Natural killer cell (primary cell): Measurements from ENCODE around the gene FAM9B. TPM values are rescaled to one million over a fixed set of nuclear protein-coding genes. Genes with fewer than 3 reads are reported as not detected.
A peak's percentile ranks its signal among the peaks of the same experiment; 100 is the strongest.
"Not testable (repeated sequence)": the region's sequence is repeated elsewhere in the genome, so short reads cannot be mapped to it uniquely, and the experiment has no call there.

Source experiments
- ATAC-seq, 3 donors: fragments of 150-1000 bp in 2 of 3; fragments of 200-7000 bp in 1 of 3; cut with Tn5 transposase; 1 replicate in 1 of 3; 2 replicates in 2 of 3; pipeline ENCODE4 v1.10.0; 2021; ENCODE audit warnings: mild to moderate bottlenecking in 2 of 3, moderate library complexity in 2 of 3
- DNase-seq, 2 donors: peaks; one replicate each; pipeline versions ENCODE4 v3.0.0 to v3.0.0-alpha.2; 2013 to 2021; ENCODE audit warnings: mixed read lengths in 1 of 2
- H3K27ac ChIP-seq: one replicate; pipeline ENCODE4 v1.5.1; 2013; ENCODE audit warnings: mild to moderate bottlenecking, low read length
- H3K27me3 ChIP-seq: one replicate; pipeline ENCODE4 v1.6.1; 2013; ENCODE audit warnings: low read length; ENCODE audit not compliant: control insufficient read depth, insufficient read depth
- H3K36me3 ChIP-seq: one replicate; pipeline ENCODE4 v1.6.1; 2013; ENCODE audit warnings: low read length; ENCODE audit not compliant: control insufficient read depth, insufficient read depth
- H3K4me1 ChIP-seq: one replicate; pipeline ENCODE4 v1.6.1; 2013; ENCODE audit warnings: low read length; ENCODE audit not compliant: control insufficient read depth, insufficient read depth
- H3K4me3 ChIP-seq: one replicate; pipeline ENCODE4 v1.5.1; 2013; ENCODE audit warnings: low read length
- H3K9me3 ChIP-seq: one replicate; pipeline ENCODE4 v1.6.1; 2013; ENCODE audit warnings: low read length; ENCODE audit not compliant: control insufficient read depth, insufficient read depth
- H3K27ac Mint-ChIP-seq, 2 donors: one replicate each; pipeline ENCODE4 v1.8.0; 2022; ENCODE audit warnings: mild to moderate bottlenecking in 2 of 2, mixed read lengths in 2 of 2, moderate library complexity in 1 of 2
- H3K27me3 Mint-ChIP-seq, 2 donors: one replicate each; pipeline ENCODE4 v1.8.0; 2022; ENCODE audit warnings: low read depth in 2 of 2, mixed read lengths in 2 of 2
- H3K36me3 Mint-ChIP-seq: one replicate; pipeline ENCODE4 v1.8.0; 2022; ENCODE audit warnings: mixed read lengths
- H3K4me1 Mint-ChIP-seq, 2 donors: one replicate each; pipeline ENCODE4 v1.8.0; 2022; ENCODE audit warnings: mixed read lengths in 2 of 2
- H3K4me3 Mint-ChIP-seq: one replicate; pipeline ENCODE4 v1.8.0; 2022; ENCODE audit warnings: mild to moderate bottlenecking, moderate library complexity, mixed read lengths
- H3K9me3 Mint-ChIP-seq, 2 donors: one replicate each; pipeline ENCODE4 v1.8.0; 2022; ENCODE audit warnings: mixed read lengths in 2 of 2
- CTCF ChIP-seq: fragments of 200-600 bp; IDR thresholded peaks from one replicate; pipeline ENCODE4 v1.8.0; 2022; ENCODE audit warnings: antibody characterized with exemption
- WGBS: methylation state at CpG from one replicate; pipeline ENCODE4 v1.1.7; 2013; ENCODE audit warnings: missing lambda C conversion rate; ENCODE audit not compliant: insufficient coverage; 5-methylcytosine and 5-hydroxymethylcytosine counted together
- intact Hi-C: fragments of 100-400 bp; cut with micrococcal nuclease; formaldehyde crosslinking; loops from one replicate; pipeline ENCODE4 v1.14.2; 2022
- total RNA-seq, 4 donors: library from RNA; stranded (reverse); fragments of 120-200 nt in 1 of 4; gene quantifications; one replicate each; pipeline versions ENCODE4 v1.2.3 to v1.2.4, GENCODE V29; 2013 to 2022

The FAM9B gene
- total RNA-seq, 3 donors from 2014 or later (not counting 1 experiment from before 2014, with no cell fraction given), result 0.35 to 1.1 (median 0.42) TPM

- intact Hi-C loops, result no loop called here
- Mint-ChIP-seq H3K27me3 (peaks cover 9 to 28% of the 10 kb centered on the region in 2 donors), H3K9me3 (peaks cover 0 to 2% of the 10 kb centered on the region in 2 donors), H3K4me3 (no peak overlapping the region), H3K27ac (no peak overlapping the region), H3K4me1 (no peaks in the 10 kb centered on the region), H3K36me3 (no peaks in the 10 kb centered on the region)
- Histone ChIP-seq H3K27me3 (no peaks in the 10 kb centered on the region), H3K4me1 (no peaks in the 10 kb centered on the region), H3K4me3 (no peak overlapping the region), H3K36me3 (no peaks in the 10 kb centered on the region), H3K27ac (no peak overlapping the region), H3K9me3 (no peaks in the 10 kb centered on the region)
- TF ChIP-seq CTCF, result no peak
- ATAC-seq, result no peak
- WGBS, result no CpG with 5 or more reads among the region's 2 CpGs
- no peak for DNase-seq
Measured at GRCh38 chrX:9023293-9023692, 10.6 kb downstream of the FAM9B start.

GRCh38 chrX:9019151-9019550 lies 14.8 kb downstream of the FAM9B start:
- Histone ChIP-seq H3K4me3 (no peak overlapping the region), H3K27me3 (no peaks in the 10 kb centered on the region), H3K27ac (no peak overlapping the region), H3K4me1 (no peaks in the 10 kb centered on the region), H3K36me3 (no peaks in the 10 kb centered on the region), H3K9me3 (no peaks in the 10 kb centered on the region)
- intact Hi-C loops, result no loop called here
- no CpG with 5 or more reads among the region's 2 CpGs for WGBS
- no peaks in the 10 kb centered on the region for H3K36me3 Mint-ChIP-seq
- H3K4me3 Mint-ChIP-seq, result no peak overlapping the region
- H3K27ac Mint-ChIP-seq, result no peak overlapping the region
- no peak for ATAC-seq
- no peak for DNase-seq
- no peaks in the 10 kb centered on the region for H3K4me1 Mint-ChIP-seq
- H3K27me3 Mint-ChIP-seq, result peaks cover 4 to 14% of the 10 kb centered on the region in 2 donors
- peaks cover 0 to 2% of the 10 kb centered on the region in 2 donors for H3K9me3 Mint-ChIP-seq
- TF ChIP-seq CTCF, result no peak

- H3K27me3 ChIP-seq, H3K9me3 ChIP-seq, ATAC-seq, H3K4me1 ChIP-seq, H3K36me3 ChIP-seq, H3K27ac ChIP-seq, H3K4me3 Mint-ChIP-seq, DNase-seq, H3K9me3 Mint-ChIP-seq, intact Hi-C loops, H3K36me3 Mint-ChIP-seq, H3K4me1 Mint-ChIP-seq, H3K27ac Mint-ChIP-seq, H3K4me3 ChIP-seq: not testable (repeated sequence)
- WGBS, result 95% methylated on average over 5 of the region's 5 CpGs
- peaks cover 4 to 14% of the 10 kb centered on the region in 2 donors for H3K27me3 Mint-ChIP-seq
Measured at GRCh38 chrX:9018332-9018731, 15.6 kb downstream of the FAM9B start.

- H3K9me3 ChIP-seq, result no peaks in the 10 kb centered on the region
- ATAC-seq (no peak), DNase-seq (peak in 1 of 2 donors; percentile 3)
- H3K4me3 Mint-ChIP-seq, result no peak overlapping the region
- peaks cover 0 to 5% of the 10 kb centered on the region in 2 donors for H3K4me1 Mint-ChIP-seq
- H3K36me3 ChIP-seq, result no peaks in the 10 kb centered on the region
- H3K4me1 ChIP-seq, result no peaks in the 10 kb centered on the region
- 44% methylated on average over 3 of the region's 3 CpGs for WGBS
- no peak overlapping the region for H3K27ac ChIP-seq
- H3K9me3 Mint-ChIP-seq, result no peaks in the 10 kb centered on the region
- H3K27me3 Mint-ChIP-seq, result peaks cover 5 to 31% of the 10 kb centered on the region in 2 donors
- H3K27me3 ChIP-seq, result no peaks in the 10 kb centered on the region
- H3K36me3 Mint-ChIP-seq, result no peaks in the 10 kb centered on the region
- no peak overlapping the region for H3K27ac Mint-ChIP-seq
- intact Hi-C loops, result no loop called here
- no peak overlapping the region for H3K4me3 ChIP-seq
- TF ChIP-seq CTCF, result no peak
Measured at GRCh38 chrX:9003041-9003440, 30.9 kb downstream of the FAM9B start.
